GM12892 (cell line): ENCODE results near the gene VWA1.

ENCODE experiments used
- POLR2A ChIP-seq: IDR thresholded peaks from 2 replicates; pipeline ENCODE4 v1.6.1; 2011; ENCODE audit warnings: low read depth, low read length, control low read depth
- POLR2AphosphoS5 ChIP-seq: IDR thresholded peaks from 2 replicates; pipeline ENCODE4 v1.6.1; 2011; ENCODE audit warnings: low read depth, low read length, control low read depth
- TAF1 ChIP-seq: IDR thresholded peaks from 2 replicates; pipeline ENCODE4 v1.6.1; 2011; ENCODE audit warnings: low read depth, mild to moderate bottlenecking, control low read depth, low read length, borderline replicate concordance

DNA sequence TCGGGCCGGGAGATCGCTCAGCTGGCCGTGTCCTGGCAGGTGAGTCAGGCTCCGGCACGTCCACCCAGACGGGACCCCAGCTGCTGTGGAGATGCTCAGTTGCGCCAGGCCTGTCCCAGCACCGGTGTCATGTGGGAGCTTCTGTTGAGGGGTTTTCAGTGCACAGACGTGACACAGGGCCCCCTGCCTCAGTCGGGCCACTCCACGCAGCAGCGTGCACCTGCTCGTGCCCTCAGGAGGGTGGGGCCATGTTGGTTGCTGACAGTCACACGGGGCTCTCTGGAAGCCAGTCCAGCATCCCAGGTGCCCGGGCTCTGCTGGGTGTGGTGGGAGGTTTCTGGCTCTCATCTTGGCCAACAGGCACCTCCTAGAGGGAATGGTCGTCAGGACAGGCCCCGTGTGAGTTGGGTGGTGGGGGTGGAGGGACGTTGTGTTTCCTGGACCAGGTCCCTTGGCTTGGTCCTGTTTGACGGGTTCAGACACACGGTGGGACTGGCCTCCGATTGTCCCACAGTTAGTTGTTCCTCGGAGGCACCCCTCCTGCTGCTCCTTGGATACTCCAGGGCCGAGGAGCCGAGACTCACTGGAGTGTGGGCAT is 55.2 kb downstream of the VWA1 start:
- TF ChIP-seq POLR2AphosphoS5 (no peak), POLR2A (no peak), TAF1 (no peak)
